MM.1S (cell line): ENCODE data around the gene TMC6.

Source experiments
- DNase-seq: peaks from one replicate; pipeline ENCODE4 v3.0.0-alpha.2; 2015
- H2AFZ ChIP-seq: fragments of 300-600 bp; sonication (generic); 2 replicates; pipeline ENCODE4 v1.6.0; 2016; ENCODE audit warnings: antibody characterized with exemption, low read length
- H3F3A ChIP-seq: fragments of 300-600 bp; sonication (generic); 2 replicates; pipeline ENCODE4 v1.6.1; 2016; ENCODE audit warnings: mild to moderate bottlenecking, antibody characterized with exemption, low read length, moderate library complexity, mixed read lengths; ENCODE audit not compliant: insufficient read depth
- H3K27ac ChIP-seq: fragments of 300-600 bp; sonication (generic); 2 replicates; pipeline ENCODE4 v1.5.1; 2016; ENCODE audit warnings: mild to moderate bottlenecking, low read length
- H3K27me3 ChIP-seq: fragments of 300-600 bp; sonication (generic); replicated peaks from 2 replicates; pipeline ENCODE4 v1.6.0; 2016; ENCODE audit warnings: low read length; ENCODE audit not compliant: insufficient read depth
- H3K36me3 ChIP-seq: fragments of 300-600 bp; sonication (generic); replicated peaks from 2 replicates; pipeline ENCODE4 v1.6.1; 2016; ENCODE audit warnings: mild to moderate bottlenecking, low read length, mixed read lengths; ENCODE audit not compliant: insufficient read depth
- H3K4me1 ChIP-seq: fragments of 300-600 bp; sonication (generic); 2 replicates; pipeline ENCODE4 v1.6.1; 2016; ENCODE audit warnings: low read length, mixed read lengths
- H3K4me2 ChIP-seq: fragments of 300-600 bp; sonication (generic); 2 replicates; pipeline ENCODE4 v1.6.0; 2016; ENCODE audit warnings: low read depth, low read length
- H3K4me3 ChIP-seq: fragments of 300-600 bp; sonication (generic); 2 replicates; pipeline ENCODE4 v1.5.1; 2016; ENCODE audit warnings: low read length, mixed read lengths
- H3K79me2 ChIP-seq: fragments of 300-600 bp; sonication (generic); 2 replicates; pipeline ENCODE4 v1.6.1; 2016; ENCODE audit warnings: mixed run types, low read length, mixed read lengths
- H3K9ac ChIP-seq: fragments of 300-600 bp; sonication (generic); 2 replicates; pipeline ENCODE4 v1.6.1; 2016; ENCODE audit warnings: low read length, mixed read lengths
- H3K9me2 ChIP-seq: fragments of 300-600 bp; sonication (generic); replicated peaks from 2 replicates; pipeline ENCODE4 v1.6.1; 2016; ENCODE audit warnings: mild to moderate bottlenecking, low read length, mixed read lengths; ENCODE audit not compliant: insufficient read depth
- H3K9me3 ChIP-seq: fragments of 300-600 bp; sonication (generic); replicated peaks from 2 replicates; pipeline ENCODE4 v1.6.1; 2016; ENCODE audit warnings: mild to moderate bottlenecking, low read length, mixed read lengths; ENCODE audit not compliant: insufficient read depth
- H4K20me1 ChIP-seq: fragments of 300-600 bp; sonication (generic); 2 replicates; pipeline ENCODE4 v1.6.1; 2016; ENCODE audit warnings: mild to moderate bottlenecking, low read length, moderate library complexity, mixed read lengths; ENCODE audit not compliant: insufficient read depth
- CTCF ChIP-seq: fragments of 300-600 bp; sonication (generic); IDR thresholded peaks from 2 replicates; pipeline ENCODE4 v1.5.1; 2016; ENCODE audit warnings: antibody characterized with exemption, low read length, mixed read lengths
- EZH2 ChIP-seq: fragments of 300-600 bp; sonication (generic); optimal IDR thresholded peaks from 2 replicates; pipeline ENCODE3; 2017; ENCODE audit warnings: low read depth, mild to moderate bottlenecking, antibody characterized with exemption, low read length, mixed read lengths
- EZH2phosphoT487 ChIP-seq: fragments of 300-600 bp; sonication (generic); IDR thresholded peaks from 2 replicates; pipeline ENCODE4 v1.6.1; 2018; ENCODE audit warnings: antibody characterized with exemption, low read length

Gene TMC6

DNA sequence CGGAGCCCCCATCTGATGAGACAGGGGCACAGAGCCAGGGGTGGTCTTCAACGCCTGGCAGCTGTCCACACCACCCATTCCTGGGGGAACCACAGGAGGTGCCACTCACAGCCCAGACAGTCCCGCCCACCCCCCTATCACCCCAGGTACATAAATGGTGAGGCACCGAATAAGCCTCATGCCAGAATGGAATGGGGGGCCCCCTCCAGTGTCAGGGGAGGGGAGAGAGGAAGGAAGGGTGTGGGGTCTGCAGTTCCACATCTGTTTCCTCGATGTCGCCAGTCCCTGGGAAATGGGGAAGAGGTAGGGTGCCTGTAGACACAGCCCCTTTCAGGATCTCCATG is 1.7 kb downstream of the TMC6 start:
- Histone ChIP-seq H3K79me2 (peaks cover 81% of the 10 kb centered on the region), H3K4me3 (peak overlapping the region; percentile 96), H3K4me2 (peak overlapping the region; percentile 88), H3K9me3 (no peaks in the 10 kb centered on the region), H3K9me2 (no peaks in the 10 kb centered on the region), H3K36me3 (0 out of 2 replicates have a peak, but pooled peaks cover 6% of the 10 kb centered on the region), H3K4me1 (peaks cover 46% of the 10 kb centered on the region), H4K20me1 (no peaks in the 10 kb centered on the region), H3K27ac (peak overlapping the region; percentile 73; the same call in 1 of the 2 replicates), H3K9ac (peak overlapping the region; percentile 93; the same call in 1 of the 2 replicates), H2AFZ (no peak overlapping the region), H3F3A (peaks cover 29% of the 10 kb centered on the region), H3K27me3 (no peaks in the 10 kb centered on the region)
- no peak for TF ChIP-seq EZH2
- no peak for TF ChIP-seq EZH2phosphoT487
- no peak for TF ChIP-seq CTCF
- DNase-seq, result no peak

DNA sequence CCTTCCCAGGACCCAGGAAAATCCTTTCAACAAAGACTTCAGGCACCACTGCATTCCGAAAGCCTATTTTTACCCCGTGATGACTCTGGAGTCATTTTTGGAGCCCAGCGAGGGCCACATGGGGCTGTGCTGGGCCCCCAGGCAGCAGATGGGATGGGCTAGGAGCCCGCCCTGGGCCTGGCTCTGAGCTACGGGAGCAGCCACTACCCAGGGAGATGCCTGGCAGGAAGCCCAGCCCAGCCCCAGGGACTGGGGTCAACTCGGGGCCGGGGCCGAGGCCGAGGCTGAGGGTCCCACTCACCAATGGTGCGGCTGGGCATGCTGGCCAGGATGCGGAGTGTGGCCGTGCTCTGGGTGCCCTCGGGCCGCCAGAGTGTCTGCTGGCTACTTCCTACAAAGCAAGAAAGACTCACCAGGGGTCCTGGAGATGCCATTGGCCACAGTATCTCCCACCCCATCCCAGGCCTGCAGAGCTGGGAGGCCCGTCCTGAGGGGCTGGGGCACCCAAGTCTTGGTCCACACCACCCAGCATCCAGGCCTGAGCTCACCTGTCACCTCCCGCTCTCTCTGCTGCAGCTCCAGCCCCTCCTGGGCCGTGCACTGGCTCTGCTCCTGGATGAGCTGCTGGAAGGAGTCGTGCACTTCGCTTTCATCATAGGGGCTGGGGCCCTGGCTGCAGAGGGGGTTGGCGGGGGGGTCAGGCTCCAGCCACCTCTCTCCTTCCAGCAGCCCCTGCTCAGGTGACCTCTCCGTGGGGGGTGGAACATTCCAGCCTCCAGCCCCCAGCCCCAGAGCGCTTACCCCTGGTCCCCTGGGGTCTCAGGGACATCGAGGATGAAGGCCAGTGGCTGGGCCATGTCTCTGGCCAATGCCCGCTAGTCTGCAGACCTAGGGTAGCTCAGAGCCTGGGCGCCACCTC is 2.3 kb downstream of the TMC6 start:
- H3K79me2 ChIP-seq, result peaks cover 77% of the 10 kb centered on the region
- peak overlapping the region; percentile 73; the same call in 1 of the 2 replicates for H3K27ac ChIP-seq

GRCh38 chr17:78125138-78125913 is 3.2 kb downstream of the TMC6 start:
- Histone ChIP-seq H3K4me2 (no peak overlapping the region), H3K79me2 (peaks cover 76% of the 10 kb centered on the region), H4K20me1 (no peaks in the 10 kb centered on the region), H3K27ac (no peak overlapping the region), H3F3A (peaks cover 33% of the 10 kb centered on the region), H3K9me2 (no peaks in the 10 kb centered on the region), H3K36me3 (0 out of 2 replicates have a peak, but pooled peaks cover 6% of the 10 kb centered on the region), H3K9me3 (no peaks in the 10 kb centered on the region), H3K4me3 (no peak overlapping the region), H3K27me3 (no peaks in the 10 kb centered on the region), H3K4me1 (peaks cover 57% of the 10 kb centered on the region), H2AFZ (no peak overlapping the region), H3K9ac (no peak overlapping the region)
- no peak for DNase-seq
- no peak for TF ChIP-seq CTCF
- no peak for TF ChIP-seq EZH2phosphoT487
- TF ChIP-seq EZH2, result no peak

More for the DNA sequence above, 2.3 kb downstream of the TMC6 start:
- no peak for TF ChIP-seq CTCF
- DNase-seq, result no peak
- Histone ChIP-seq H2AFZ (no peak overlapping the region), H3F3A (peaks cover 32% of the 10 kb centered on the region), H3K4me1 (peaks cover 51% of the 10 kb centered on the region), H3K9me3 (no peaks in the 10 kb centered on the region), H3K4me2 (peak overlapping the region; percentile 88), H3K4me3 (peak overlapping the region; percentile 96), H3K9me2 (no peaks in the 10 kb centered on the region), H3K9ac (peak overlapping the region; percentile 93; the same call in 1 of the 2 replicates), H4K20me1 (no peaks in the 10 kb centered on the region), H3K27me3 (no peaks in the 10 kb centered on the region), H3K36me3 (0 out of 2 replicates have a peak, but pooled peaks cover 6% of the 10 kb centered on the region)
